Measurements from ENCODE around the gene UBE2M.
"Not testable (repeated sequence)": the region's sequence is repeated elsewhere in the genome, so short reads cannot be mapped to it uniquely, and the experiment has no call there.

UBE2M gene

GRCh38 chr19:58555369-58555885, 3.0 kb downstream of the UBE2M start:
- DNase-seq = no peak

GRCh38 chr19:58554494-58555368, 3.7 kb downstream of the UBE2M start, which contains the start of gene CHMP2A:
Gene CHMP2A (minus strand): TSS chr19:58555105. CDS start chr19:58554212, 893 bp downstream.
- peak; percentile 93 for DNase-seq

GRCh38 chr19:58553799-58554493, 4.5 kb downstream of the UBE2M start:
- no peak for DNase-seq

GRCh38 chr19:58552655-58553054, 5.8 kb downstream of the UBE2M start:
- no peak for DNase-seq

- DNase-seq = no peak
Measured at GRCh38 chr19:58551577-58552471, 6.6 kb downstream of the UBE2M start.

- DNase-seq = no peak
Measured at GRCh38 chr19:58551123-58551497, 7.3 kb downstream of the UBE2M start.

DNA sequence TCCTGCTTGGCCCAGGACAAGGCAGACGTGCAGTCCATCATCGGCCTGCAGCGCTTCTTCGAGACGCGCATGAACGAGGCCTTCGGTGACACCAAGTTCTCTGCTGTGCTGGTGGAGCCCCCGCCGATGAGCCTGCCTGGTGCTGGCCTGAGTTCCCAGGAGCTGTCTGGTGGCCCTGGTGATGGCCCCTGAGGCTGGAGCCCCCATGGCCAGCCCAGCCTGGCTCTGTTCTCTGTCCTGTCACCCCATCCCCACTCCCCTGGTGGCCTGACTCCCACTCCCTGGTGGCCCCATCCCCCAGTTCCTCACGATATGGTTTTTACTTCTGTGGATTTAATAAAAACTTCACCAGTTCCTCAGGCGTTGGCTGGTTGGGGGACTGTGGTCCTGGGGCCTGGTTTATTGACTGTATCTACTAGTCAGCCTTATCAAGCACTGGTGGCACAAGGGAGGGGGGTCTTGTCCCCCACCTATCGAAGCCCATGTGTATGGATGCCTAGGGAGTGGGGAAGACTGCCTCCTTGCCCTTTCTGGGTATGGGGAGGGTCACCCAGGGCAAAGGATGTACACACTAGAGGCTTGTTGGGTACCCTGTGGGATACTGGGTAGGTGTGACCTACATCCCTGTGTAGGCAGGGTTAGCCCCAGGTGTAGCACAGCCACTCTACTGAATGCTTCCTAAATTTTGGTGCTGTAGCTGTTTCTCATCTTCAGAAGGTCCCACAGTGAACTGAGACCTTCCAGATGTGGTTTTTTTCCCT, 7.9 kb downstream of the UBE2M start:
- no peak for DNase-seq

GRCh38 chr19:58549664-58550361, 8.6 kb downstream of the UBE2M start:
- no peak for DNase-seq

GRCh38 chr19:58548859-58549663, 9.3 kb downstream of the UBE2M start:
- DNase-seq = no peak

DNA sequence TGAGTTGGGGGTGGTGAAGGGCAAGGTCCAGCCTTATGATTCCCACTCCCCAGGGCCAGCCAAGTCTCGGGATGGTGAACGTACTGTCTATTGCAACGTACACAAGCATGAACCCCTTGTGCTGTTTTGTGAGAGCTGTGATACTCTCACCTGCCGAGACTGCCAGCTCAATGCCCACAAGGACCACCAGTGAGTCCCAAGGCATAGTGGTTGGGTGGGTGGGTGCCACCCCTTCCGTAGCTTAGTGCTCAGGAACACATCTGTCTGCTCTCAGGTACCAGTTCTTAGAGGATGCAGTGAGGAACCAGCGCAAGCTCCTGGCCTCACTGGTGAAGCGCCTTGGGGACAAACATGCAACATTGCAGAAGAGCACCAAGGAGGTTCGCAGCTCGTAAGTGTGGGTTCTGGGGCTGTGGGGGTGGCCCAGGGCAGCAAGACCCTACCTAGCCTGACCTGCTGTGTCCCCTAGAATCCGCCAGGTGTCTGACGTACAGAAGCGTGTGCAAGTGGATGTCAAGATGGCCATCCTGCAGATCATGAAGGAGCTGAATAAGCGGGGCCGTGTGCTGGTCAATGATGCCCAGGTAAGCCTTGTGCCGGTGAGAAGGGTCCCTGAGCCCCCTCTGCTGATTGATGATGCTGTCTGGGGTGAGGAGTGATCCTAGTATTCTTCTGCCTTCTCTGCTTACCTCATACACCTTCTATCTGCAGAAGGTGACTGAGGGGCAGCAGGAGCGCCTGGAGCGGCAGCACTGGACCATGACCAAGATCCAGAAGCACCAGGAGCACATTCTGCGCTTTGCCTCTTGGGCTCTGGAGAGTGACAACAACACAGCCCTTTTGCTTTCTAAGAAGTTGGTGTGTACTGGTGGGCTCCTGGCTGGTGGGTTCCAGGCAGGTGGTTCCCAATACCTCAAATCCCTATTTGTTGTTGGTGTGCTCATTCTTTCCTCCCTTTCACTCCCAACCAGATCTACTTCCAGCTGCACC, 10.8 kb downstream of the UBE2M start:
- DNase-seq = no peak

DNA sequence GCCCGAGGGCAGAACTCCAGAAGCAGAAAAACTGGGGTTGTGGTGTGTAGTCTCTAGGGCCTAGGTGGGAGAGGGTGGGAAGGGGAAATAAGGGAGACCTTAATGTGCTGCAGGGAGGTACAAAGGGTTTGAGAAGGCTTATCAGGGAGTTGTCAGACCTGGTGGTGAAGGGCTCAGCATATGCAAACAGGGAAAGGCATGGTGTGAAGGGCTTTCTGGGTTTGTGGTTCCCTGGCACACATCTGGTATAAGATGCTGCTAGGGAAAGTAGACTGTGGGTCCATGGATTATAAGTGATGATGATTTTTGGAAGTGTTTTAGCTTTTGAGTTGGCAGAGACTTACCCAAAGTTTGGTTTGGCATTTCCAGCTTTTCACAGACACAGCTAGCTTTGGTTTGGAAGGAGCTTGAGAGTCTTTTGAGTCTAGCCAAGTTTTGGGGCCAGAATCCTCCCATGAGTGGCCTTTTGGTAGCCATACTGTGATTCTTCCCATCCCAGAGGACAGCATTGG, 12.3 kb downstream of the UBE2M start:
- DNase-seq = no peak

GRCh38 chr19:58545286-58546018, 13.0 kb downstream of the UBE2M start:
- no peak for DNase-seq

GRCh38 chr19:58544591-58545285, 13.7 kb downstream of the UBE2M start:
- DNase-seq = peak; percentile 79

DNA sequence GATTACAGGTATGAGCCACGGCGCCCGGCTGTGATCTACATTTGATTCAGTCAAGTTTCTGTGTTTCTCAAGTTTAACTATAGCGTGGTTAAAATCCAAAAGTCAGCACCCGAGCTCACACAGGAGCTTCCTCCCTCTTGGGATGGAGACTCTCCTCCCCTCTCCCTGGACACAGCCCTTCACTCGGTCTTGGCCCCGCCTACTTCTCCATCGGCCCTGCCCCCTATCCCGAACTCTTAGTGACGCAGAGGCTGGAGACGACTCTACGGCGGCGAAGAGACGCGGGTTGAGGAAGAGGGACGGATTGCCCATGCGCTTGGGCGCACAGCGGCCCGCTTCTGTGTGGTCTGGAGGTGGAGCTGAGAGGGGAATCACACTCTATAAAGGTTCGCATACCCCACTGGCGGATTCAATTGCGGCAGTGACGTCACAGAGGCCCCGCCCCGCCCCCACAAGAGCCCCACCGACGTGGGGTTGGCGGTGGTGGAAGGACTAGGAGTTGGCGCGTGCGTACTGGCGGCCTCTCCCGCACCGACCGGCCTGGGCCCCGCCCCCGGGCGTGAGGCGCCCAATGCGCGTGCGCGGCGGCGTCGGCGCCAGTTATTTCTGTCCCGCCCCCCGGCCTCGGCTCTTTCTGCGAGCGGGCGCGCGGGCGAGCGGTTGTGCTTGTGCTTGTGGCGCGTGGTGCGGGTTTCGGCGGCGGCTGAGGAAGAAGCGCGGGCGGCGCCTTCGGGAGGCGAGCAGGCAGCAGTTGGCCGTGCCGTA, 14.4 kb downstream of the UBE2M start, which contains the start of gene TRIM28:
Gene TRIM28 (plus strand): TSS at position 239 of the 765 bp plus-strand sequence. CDS start 694 bp downstream, outside the sequence.
- peak; percentile 99 for DNase-seq

- not testable (repeated sequence) for DNase-seq
Measured at GRCh38 chr19:58542641-58543372, 15.6 kb downstream of the UBE2M start.

DNA sequence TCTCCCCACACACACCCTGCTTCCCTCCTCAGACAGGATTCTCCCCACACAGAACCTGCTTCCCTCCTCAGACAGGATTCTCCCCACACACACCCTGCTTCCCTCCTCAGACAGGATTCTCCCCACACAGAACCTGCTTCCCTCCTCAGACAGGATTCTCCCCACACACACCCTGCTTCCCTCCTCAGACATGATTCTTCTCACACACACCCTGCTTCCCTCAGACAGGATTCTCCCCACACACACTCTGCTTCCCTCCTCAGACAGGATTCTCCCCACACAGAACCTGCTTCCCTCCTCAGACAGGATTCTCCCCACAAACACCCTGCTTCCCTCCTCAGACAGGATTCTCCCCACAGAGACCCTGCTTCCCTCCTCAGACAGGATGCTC, 19.2 kb downstream of the UBE2M start:
- DNase-seq = not testable (repeated sequence)
